ENCODE results near the gene KAT6B. TPM values are rescaled to one million over a fixed set of nuclear protein-coding genes. Genes with fewer than 3 reads are reported as not detected.

KAT6B gene
- total RNA-seq, 1 experiment from 2014 or later: 21.8 TPM

GRCh38 chr10:74909670-74910069, 83.3 kb downstream of the KAT6B start:
- DNase-seq (ENCODE audit: low spot score): no peak
- Histone ChIP-seq H3K9me3 (ENCODE audit: low read depth, low read length, poor library complexity, severe bottlenecking) (no peaks in the 10 kb centered on the region), H3K27me3 (replicated peaks; ENCODE audit: insufficient read depth, low read depth, low read length, poor library complexity) (no peaks in the 10 kb centered on the region), H3K4me1 (ENCODE audit: insufficient read depth, low read length, poor library complexity, severe bottlenecking) (peaks cover 10% of the 10 kb centered on the region), H3K36me3 (ENCODE audit: insufficient read depth, low read length, poor library complexity, severe bottlenecking) (no peaks in the 10 kb centered on the region), H3K27ac (ENCODE audit: low read depth, low read length, poor library complexity, severe bottlenecking) (no peak overlapping the region), H3K4me3 (ENCODE audit: low read depth, low read length, poor library complexity, severe bottlenecking) (no peak overlapping the region)
- BruUV-seq (replicated peaks): no TSS peak
- TF ChIP-seq EZH2 (IDR thresholded peaks at IDR 0.05; ENCODE audit: borderline replicate concordance, low read depth, low read length, poor library complexity, severe bottlenecking): no peak
- TF ChIP-seq CTCF (conservative IDR thresholded peaks at IDR 0.05; ENCODE audit: low read depth, low read length): no peak
- intact Hi-C loops (cut with micrococcal nuclease; ENCODE audit: unreplicated experiment): no loop called here
- ChIA-PET POLR2A (ENCODE audit: low non-redundant PET) (interaction anchor here (0.6 kb wide), 1 partner anchor 285 kb away, joined by 6 read pairs; no protein-coding TSS in a partner anchor), CTCF (no interaction called here)

GRCh38 chr10:74910241-74910975, 84.0 kb downstream of the KAT6B start:
- DNase-seq (ENCODE audit: low spot score): no peak
- Histone ChIP-seq H3K4me1 (ENCODE audit: insufficient read depth, low read length, poor library complexity, severe bottlenecking) (peaks cover 10% of the 10 kb centered on the region), H3K27ac (ENCODE audit: low read depth, low read length, poor library complexity, severe bottlenecking) (no peak overlapping the region), H3K9me3 (ENCODE audit: low read depth, low read length, poor library complexity, severe bottlenecking) (no peaks in the 10 kb centered on the region), H3K36me3 (ENCODE audit: insufficient read depth, low read length, poor library complexity, severe bottlenecking) (no peaks in the 10 kb centered on the region), H3K27me3 (replicated peaks; ENCODE audit: insufficient read depth, low read depth, low read length, poor library complexity) (no peaks in the 10 kb centered on the region), H3K4me3 (ENCODE audit: low read depth, low read length, poor library complexity, severe bottlenecking) (no peak overlapping the region)
- intact Hi-C loops (cut with micrococcal nuclease; ENCODE audit: unreplicated experiment): no loop called here
- ChIA-PET CTCF (no interaction called here), POLR2A (ENCODE audit: low non-redundant PET) (no interaction called here)
- TF ChIP-seq EZH2 (IDR thresholded peaks at IDR 0.05; ENCODE audit: borderline replicate concordance, low read depth, low read length, poor library complexity, severe bottlenecking): no peak
- BruUV-seq (replicated peaks): no TSS peak

- no peaks in the 10 kb centered on the region for H3K9me3 ChIP-seq (ENCODE audit: low read depth, low read length, poor library complexity, severe bottlenecking)
- TF ChIP-seq CTCF (conservative IDR thresholded peaks at IDR 0.05; ENCODE audit: low read depth, low read length): no peak
- ChIA-PET POLR2A (ENCODE audit: low non-redundant PET) (no interaction called here), CTCF (no interaction called here)
- no peaks in the 10 kb centered on the region for H3K36me3 ChIP-seq (ENCODE audit: insufficient read depth, low read length, poor library complexity, severe bottlenecking)
- no peak overlapping the region for H3K27ac ChIP-seq (ENCODE audit: low read depth, low read length, poor library complexity, severe bottlenecking)
- no peak overlapping the region for H3K4me3 ChIP-seq (ENCODE audit: low read depth, low read length, poor library complexity, severe bottlenecking)
- intact Hi-C loops (cut with micrococcal nuclease; ENCODE audit: unreplicated experiment): no loop called here
- BruUV-seq (replicated peaks): no TSS peak
- DNase-seq (ENCODE audit: low spot score): no peak
- H3K27me3 ChIP-seq (replicated peaks; ENCODE audit: insufficient read depth, low read depth, low read length, poor library complexity): no peaks in the 10 kb centered on the region
- peaks cover 10% of the 10 kb centered on the region for H3K4me1 ChIP-seq (ENCODE audit: insufficient read depth, low read length, poor library complexity, severe bottlenecking)
Measured at GRCh38 chr10:74910976-74911350, 84.6 kb downstream of the KAT6B start.

GRCh38 chr10:74912182-74912581, 85.8 kb downstream of the KAT6B start:
- Histone ChIP-seq H3K4me3 (ENCODE audit: low read depth, low read length, poor library complexity, severe bottlenecking) (no peak overlapping the region), H3K9me3 (ENCODE audit: low read depth, low read length, poor library complexity, severe bottlenecking) (no peaks in the 10 kb centered on the region), H3K4me1 (ENCODE audit: insufficient read depth, low read length, poor library complexity, severe bottlenecking) (peaks cover 6% of the 10 kb centered on the region), H3K27ac (ENCODE audit: low read depth, low read length, poor library complexity, severe bottlenecking) (no peak overlapping the region), H3K36me3 (ENCODE audit: insufficient read depth, low read length, poor library complexity, severe bottlenecking) (no peaks in the 10 kb centered on the region), H3K27me3 (replicated peaks; ENCODE audit: insufficient read depth, low read depth, low read length, poor library complexity) (no peaks in the 10 kb centered on the region)
- TF ChIP-seq EZH2 (IDR thresholded peaks at IDR 0.05; ENCODE audit: borderline replicate concordance, low read depth, low read length, poor library complexity, severe bottlenecking) (no peak), CTCF (conservative IDR thresholded peaks at IDR 0.05; ENCODE audit: low read depth, low read length) (no peak)
- BruUV-seq (replicated peaks): no TSS peak
- no peak for DNase-seq (ENCODE audit: low spot score)
- POLR2A ChIA-PET (ENCODE audit: low non-redundant PET): no interaction called here
- intact Hi-C loops (cut with micrococcal nuclease; ENCODE audit: unreplicated experiment): no loop called here
- CTCF ChIA-PET: no interaction called here

Data from A673 (cell line).